Smooth muscle cell (in vitro differentiated cells): Measurements from ENCODE around the gene OSBPL5. TPM values are rescaled to one million over a fixed set of nuclear protein-coding genes. Genes with fewer than 3 reads are reported as not detected.

Experiments
- DNase-seq: peaks from one replicate; lab custom pipeline; 2025; ENCODE audit not compliant: unreplicated experiment; lab: John Stamatoyannopoulos, UW
- H2AFZ ChIP-seq: fragments of 200-600 bp; sonication (generic); 2 replicates; pipeline ENCODE4 v1.6.0; 2016; ENCODE audit warnings: antibody characterized with exemption, low read depth, mild to moderate bottlenecking
- H3F3A ChIP-seq: fragments of 200-600 bp; sonication (generic); 2 replicates; pipeline ENCODE4 v1.6.0; 2017; ENCODE audit warnings: antibody characterized with exemption, low read depth
- H3K27ac ChIP-seq: fragments of 200-600 bp; sonication (generic); 2 replicates; pipeline ENCODE4 v1.5.1; 2016; ENCODE audit warnings: low read depth, mild to moderate bottlenecking
- H3K27me3 ChIP-seq: fragments of 200-600 bp; sonication (generic); 2 replicates; pipeline ENCODE4 v1.6.1; 2016; ENCODE audit warnings: low read depth, mild to moderate bottlenecking
- H3K36me3 ChIP-seq: fragments of 200-600 bp; sonication (generic); 2 replicates; pipeline ENCODE4 v1.5.1; 2016; ENCODE audit warnings: low read depth
- H3K4me1 ChIP-seq: fragments of 200-600 bp; sonication (generic); 2 replicates; pipeline ENCODE4 v1.5.1; 2016; ENCODE audit warnings: low read depth
- H3K4me2 ChIP-seq: fragments of 200-600 bp; sonication (generic); 2 replicates; pipeline ENCODE4 v1.6.0; 2016; ENCODE audit warnings: mild to moderate bottlenecking
- H3K4me3 ChIP-seq: fragments of 200-600 bp; sonication (generic); 2 replicates; pipeline ENCODE4 v1.5.1; 2016; ENCODE audit warnings: mild to moderate bottlenecking
- H3K79me2 ChIP-seq: fragments of 200-600 bp; sonication (generic); 2 replicates; pipeline ENCODE4 v1.6.0; 2016; ENCODE audit warnings: low read depth, mild to moderate bottlenecking
- H3K9ac ChIP-seq: fragments of 200-600 bp; sonication (generic); 2 replicates; pipeline ENCODE4 v1.6.0; 2016; ENCODE audit warnings: low read depth
- H3K9me3 ChIP-seq: fragments of 200-600 bp; sonication (generic); replicated peaks from 2 replicates; pipeline ENCODE4 v1.5.1; 2016; ENCODE audit warnings: low read depth
- H4K20me1 ChIP-seq: fragments of 200-600 bp; sonication (generic); 2 replicates; pipeline ENCODE4 v1.6.0; 2016; ENCODE audit warnings: low read depth
- WGBS: methylation state at CpG from one replicate; pipeline ENCODE4 v1.1.7; 2016; ENCODE audit warnings: low lambda C conversion rate; 5-methylcytosine and 5-hydroxymethylcytosine counted together
- polyA plus RNA-seq: library from polyadenylated mRNA; unstranded; fragments of >200 nt; fragmentation: Nextera tagmentation; extraction: Ambion mirVana; gene quantifications from 2 replicates; pipeline ENCODE4 v1.2.1, GENCODE V29; 2016
- total RNA-seq: library from RNA; depleted of rRNA; stranded (reverse); fragments of >200 nt; gene quantifications from 2 replicates; pipeline ENCODE4 v1.2.3, GENCODE V29; 2014
- TF ChIP-seq, protein P1 (sequence below): fragments of 200-600 bp; sonication (generic); IDR thresholded peaks from 2 replicates; pipeline ENCODE4 v1.5.1; 2017; ENCODE audit warnings: borderline replicate concordance, mild to moderate bottlenecking, antibody characterized with exemption; ENCODE audit not compliant: insufficient read depth, poor library complexity, severe bottlenecking

Gene OSBPL5
- total and polyA plus RNA-seq, 2 experiments from 2014 or later: 27.3 to 43.4 TPM

DNA sequence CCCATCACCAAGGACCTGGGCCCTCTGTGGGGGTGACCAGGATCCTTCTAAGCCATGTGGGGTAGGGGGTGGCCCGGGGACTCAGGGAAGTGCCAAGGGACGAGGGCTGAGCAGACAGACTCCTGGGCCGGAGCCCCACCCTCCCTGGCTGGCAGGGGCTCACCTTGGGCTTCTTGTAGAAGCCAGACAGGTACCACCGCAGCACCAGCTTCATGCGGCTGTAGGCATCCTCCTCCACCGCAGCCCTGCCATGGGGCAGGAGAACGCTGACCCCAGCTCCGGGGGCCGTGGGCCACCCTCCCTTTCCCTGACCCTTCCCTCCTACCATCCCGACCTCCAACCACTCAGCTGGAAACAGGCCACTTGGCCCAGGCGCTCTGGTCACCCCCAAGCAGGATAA, 62.0 kb downstream of the OSBPL5 start:
- Histone ChIP-seq H3K9ac (no peak overlapping the region), H3K27me3 (no peaks in the 10 kb centered on the region), H3F3A (no peaks in the 10 kb centered on the region), H2AFZ (no peak overlapping the region), H3K4me2 (no peak overlapping the region), H3K4me1 (no peaks in the 10 kb centered on the region), H3K27ac (no peak overlapping the region), H3K4me3 (no peak overlapping the region), H4K20me1 (no peaks in the 10 kb centered on the region), H3K36me3 (peaks cover 6% of the 10 kb centered on the region), H3K79me2 (no peaks in the 10 kb centered on the region), H3K9me3 (no peaks in the 10 kb centered on the region)
- 91% methylated on average over 9 of the region's 11 CpGs for WGBS
- TF ChIP-seq, protein P1, sequence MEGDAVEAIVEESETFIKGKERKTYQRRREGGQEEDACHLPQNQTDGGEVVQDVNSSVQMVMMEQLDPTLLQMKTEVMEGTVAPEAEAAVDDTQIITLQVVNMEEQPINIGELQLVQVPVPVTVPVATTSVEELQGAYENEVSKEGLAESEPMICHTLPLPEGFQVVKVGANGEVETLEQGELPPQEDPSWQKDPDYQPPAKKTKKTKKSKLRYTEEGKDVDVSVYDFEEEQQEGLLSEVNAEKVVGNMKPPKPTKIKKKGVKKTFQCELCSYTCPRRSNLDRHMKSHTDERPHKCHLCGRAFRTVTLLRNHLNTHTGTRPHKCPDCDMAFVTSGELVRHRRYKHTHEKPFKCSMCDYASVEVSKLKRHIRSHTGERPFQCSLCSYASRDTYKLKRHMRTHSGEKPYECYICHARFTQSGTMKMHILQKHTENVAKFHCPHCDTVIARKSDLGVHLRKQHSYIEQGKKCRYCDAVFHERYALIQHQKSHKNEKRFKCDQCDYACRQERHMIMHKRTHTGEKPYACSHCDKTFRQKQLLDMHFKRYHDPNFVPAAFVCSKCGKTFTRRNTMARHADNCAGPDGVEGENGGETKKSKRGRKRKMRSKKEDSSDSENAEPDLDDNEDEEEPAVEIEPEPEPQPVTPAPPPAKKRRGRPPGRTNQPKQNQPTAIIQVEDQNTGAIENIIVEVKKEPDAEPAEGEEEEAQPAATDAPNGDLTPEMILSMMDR: no peak
- no peak for DNase-seq

DNA sequence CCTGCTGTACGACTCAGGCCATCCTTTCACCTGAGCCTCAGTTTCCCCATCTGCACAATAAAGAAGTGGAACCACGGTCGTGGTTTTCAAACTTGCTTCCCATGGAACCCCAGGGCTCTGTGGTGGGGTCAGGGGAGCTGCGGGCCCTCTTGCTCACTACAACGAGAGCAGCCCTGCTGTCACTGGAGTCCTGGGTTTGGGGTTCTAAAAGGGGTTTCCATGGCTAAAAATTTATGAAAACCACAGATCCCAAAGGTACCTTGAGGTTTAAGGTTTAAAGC, 62.5 kb downstream of the OSBPL5 start:
- Histone ChIP-seq H3K27me3 (no peaks in the 10 kb centered on the region), H3K4me1 (no peaks in the 10 kb centered on the region), H4K20me1 (no peaks in the 10 kb centered on the region), H3K27ac (no peak overlapping the region), H3K4me2 (no peak overlapping the region), H3F3A (no peaks in the 10 kb centered on the region), H3K9me3 (no peaks in the 10 kb centered on the region), H3K9ac (no peak overlapping the region), H3K36me3 (peaks cover 6% of the 10 kb centered on the region), H3K4me3 (no peak overlapping the region), H2AFZ (no peak overlapping the region), H3K79me2 (no peaks in the 10 kb centered on the region)
- DNase-seq: no peak
- 93% methylated on average over 5 of the region's 5 CpGs for WGBS
- TF ChIP-seq, protein P1: no peak

DNA sequence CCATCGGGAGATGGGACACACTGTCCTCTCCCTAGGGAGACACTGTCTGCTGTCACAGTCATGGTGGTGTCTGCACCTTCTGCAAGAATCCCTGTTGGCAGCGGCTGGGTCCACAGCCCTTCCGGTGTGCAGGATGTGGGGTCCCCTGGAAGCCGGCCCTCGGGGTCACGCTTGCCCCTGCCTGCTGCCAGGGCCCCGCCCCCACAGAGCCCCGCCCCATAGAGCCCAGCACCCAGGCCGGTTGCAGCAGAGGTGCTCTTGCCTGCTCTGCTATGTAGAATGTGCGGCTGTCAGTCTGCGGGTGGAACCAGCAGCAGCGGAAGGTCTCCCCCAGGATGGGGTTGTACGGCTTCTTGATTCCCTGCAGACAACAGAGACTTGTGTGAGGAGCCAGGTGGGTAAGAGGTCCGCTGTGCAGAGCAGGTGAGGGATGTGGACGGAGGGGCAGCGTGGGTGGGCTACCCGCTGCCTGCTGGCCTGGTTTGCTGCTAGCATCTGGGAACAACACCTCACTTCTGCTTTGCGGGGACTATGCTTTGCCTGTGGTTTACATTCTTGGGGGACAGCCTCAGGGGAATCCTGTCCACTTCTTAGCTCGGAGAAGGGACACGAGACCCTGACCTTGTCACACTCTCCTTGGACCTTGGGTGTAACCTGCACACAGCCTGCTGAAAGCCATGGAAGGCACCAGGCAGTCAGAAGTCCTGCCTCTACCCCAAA, 63.0 kb downstream of the OSBPL5 start:
- 92% methylated on average over 20 of the region's 20 CpGs for WGBS
- Histone ChIP-seq H3K9me3 (no peaks in the 10 kb centered on the region), H3K9ac (no peak overlapping the region), H3K4me1 (no peaks in the 10 kb centered on the region), H3K27ac (no peak overlapping the region), H3K27me3 (no peaks in the 10 kb centered on the region), H3K36me3 (peaks cover 6% of the 10 kb centered on the region), H2AFZ (no peak overlapping the region), H3K4me3 (no peak overlapping the region), H4K20me1 (no peaks in the 10 kb centered on the region), H3K4me2 (no peak overlapping the region), H3K79me2 (no peaks in the 10 kb centered on the region), H3F3A (no peaks in the 10 kb centered on the region)
- TF ChIP-seq, protein P1: no peak
- no peak for DNase-seq

DNA sequence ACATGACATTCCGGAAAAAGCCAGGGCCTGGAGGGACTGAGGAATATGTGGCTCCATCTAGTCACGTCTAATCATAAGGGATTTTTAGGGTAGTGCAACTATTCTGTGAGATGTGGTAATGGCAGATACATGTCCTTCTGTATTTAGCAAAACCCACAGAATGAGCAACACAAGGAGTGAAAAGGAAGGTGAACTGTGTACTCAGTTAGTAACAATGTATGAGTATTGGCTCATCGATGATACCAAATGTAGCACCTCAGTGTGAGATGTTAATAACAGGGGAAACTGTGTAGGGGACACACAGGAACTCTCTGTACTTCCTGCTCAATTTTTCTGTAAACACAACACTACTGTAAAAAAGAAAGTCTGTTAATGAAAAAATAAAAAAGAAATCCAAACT, 65.9 kb downstream of the OSBPL5 start:
- no peaks in the 10 kb centered on the region for H3K79me2 ChIP-seq
- H3K27ac ChIP-seq: no peak overlapping the region
- TF ChIP-seq, protein P1: no peak
- no peaks in the 10 kb centered on the region for H3K27me3 ChIP-seq
- no peaks in the 10 kb centered on the region for H3K9me3 ChIP-seq
- H3K4me2 ChIP-seq: no peak overlapping the region
- H3K9ac ChIP-seq: no peak overlapping the region
- H4K20me1 ChIP-seq: no peaks in the 10 kb centered on the region
- peaks cover 9% of the 10 kb centered on the region for H3K4me1 ChIP-seq
- WGBS: 96% methylated on average over 3 of the region's 3 CpGs
- DNase-seq: no peak
- no peak overlapping the region for H3K4me3 ChIP-seq
- peaks cover 6% of the 10 kb centered on the region for H3K36me3 ChIP-seq
- H2AFZ ChIP-seq: no peak overlapping the region
- H3F3A ChIP-seq: peaks cover 3% of the 10 kb centered on the region
